Neutrophil (primary cell): ENCODE results near the gene ZNF488.

Source experiments
- H3K27ac ChIP-seq: fragments of 200-600 bp; sonication (generic); 2 replicates; pipeline ENCODE4 v1.5.1; 2016; ENCODE audit warnings: mild to moderate bottlenecking, moderate library complexity
- H3K27me3 ChIP-seq: fragments of 200-600 bp; sonication (generic); 2 replicates; pipeline ENCODE4 v1.6.0; 2016; ENCODE audit warnings: mild to moderate bottlenecking
- H3K36me3 ChIP-seq: fragments of 200-600 bp; sonication (generic); 2 replicates; pipeline ENCODE4 v1.5.1; 2017
- H3K4me1 ChIP-seq, 2 experiments: fragments of 200-600 bp in 1 of 2; sonication (generic) in 1 of 2; 1 replicate in 1 of 2; 2 replicates in 1 of 2; pipeline versions ENCODE4 v1.5.1 to v1.6.1; 2013 to 2016; ENCODE audit warnings: low read depth in 1 of 2, low read length in 1 of 2, mild to moderate bottlenecking in 1 of 2, moderate library complexity in 1 of 2; ENCODE audit not compliant: control insufficient read depth in 1 of 2, insufficient read depth in 1 of 2
- H3K4me3 ChIP-seq, 2 experiments: fragments of 200-600 bp in 1 of 2; sonication (generic) in 1 of 2; 1 replicate in 1 of 2; 2 replicates in 1 of 2; pipeline ENCODE4 v1.5.1; 2013 to 2016; ENCODE audit warnings: low read depth in 1 of 2, low read length in 1 of 2, mild to moderate bottlenecking in 1 of 2, moderate library complexity in 1 of 2
- H3K9me3 ChIP-seq: fragments of 200-600 bp; sonication (generic); 2 replicates; pipeline ENCODE4 v1.5.1; 2016
- TF ChIP-seq, protein P1 (sequence below): fragments of 200-600 bp; sonication (generic); IDR thresholded peaks from 2 replicates; pipeline ENCODE4 v1.5.1; 2016; ENCODE audit warnings: antibody characterized with exemption

Gene ZNF488

DNA sequence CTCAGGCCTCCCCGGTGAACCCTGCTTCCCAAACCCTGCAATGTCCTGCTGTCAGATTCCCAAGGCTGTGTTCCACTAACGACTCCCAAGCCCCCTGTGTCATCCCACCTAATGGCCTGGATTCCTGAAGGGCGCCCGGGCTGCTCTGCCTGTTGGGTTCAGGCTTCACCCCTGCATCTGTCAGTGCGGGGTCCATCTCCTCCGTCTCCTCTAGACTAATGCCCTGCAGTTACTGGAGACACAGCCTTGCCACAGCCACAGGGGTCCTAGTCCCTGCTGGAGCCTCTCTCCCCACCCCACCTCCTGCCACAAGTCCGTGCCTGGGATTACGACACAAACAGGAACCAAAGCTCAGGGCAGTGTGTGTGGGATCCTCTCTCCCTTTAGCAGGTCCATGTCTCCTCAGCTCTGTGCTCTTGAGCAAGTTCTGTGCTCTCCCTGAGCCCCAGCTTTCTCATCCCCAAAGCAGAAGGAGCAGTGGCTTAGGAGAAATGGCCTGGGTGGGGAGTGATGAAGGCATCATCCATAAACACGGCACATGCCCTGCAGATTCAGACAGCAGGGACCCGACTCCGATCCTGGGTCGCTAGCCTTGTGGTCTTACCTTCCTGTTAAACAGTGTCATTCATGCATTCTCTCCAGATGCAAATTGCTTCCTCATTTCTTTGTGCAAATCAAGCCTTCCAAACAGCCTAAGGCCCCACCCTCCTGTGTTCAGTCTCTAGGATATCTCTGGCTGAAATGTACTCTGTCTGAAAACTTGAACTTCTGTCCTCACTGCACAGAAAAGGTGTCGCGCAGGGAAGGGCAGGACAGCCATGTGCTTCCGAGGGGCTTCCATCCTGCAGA is 44.1 kb downstream of the ZNF488 start:
- H3K4me3 ChIP-seq, result no peak overlapping the region

DNA sequence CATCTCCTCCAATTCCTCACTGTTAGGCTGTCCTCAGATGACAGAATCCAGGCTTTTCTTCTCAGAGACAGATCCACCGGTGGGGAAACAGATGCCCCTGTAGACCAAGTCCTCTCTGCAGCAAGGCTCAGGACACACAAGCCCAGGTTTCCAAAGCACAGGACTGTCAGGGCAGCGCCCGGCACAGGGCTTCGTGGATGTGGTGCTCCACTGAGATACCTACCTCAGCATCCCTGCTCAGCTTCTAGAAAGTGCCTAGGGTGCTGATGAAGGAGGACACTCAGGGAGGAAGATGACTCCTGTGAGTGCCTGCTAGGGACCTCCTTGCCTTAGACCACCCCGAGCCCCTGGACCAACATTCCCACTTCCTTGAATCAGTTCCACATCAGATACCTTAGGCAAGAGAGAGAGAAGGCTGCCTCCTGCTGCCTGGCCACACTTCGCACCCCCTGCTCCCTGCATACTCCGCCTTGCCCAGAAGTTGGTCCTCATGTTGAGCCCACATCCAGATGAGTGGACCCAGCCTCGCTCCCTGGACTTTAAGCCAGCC is 44.8 kb downstream of the ZNF488 start:
- no peaks in the 10 kb centered on the region for H3K4me1 ChIP-seq
- H3K27ac ChIP-seq, result no peak overlapping the region
- TF ChIP-seq, protein P1, sequence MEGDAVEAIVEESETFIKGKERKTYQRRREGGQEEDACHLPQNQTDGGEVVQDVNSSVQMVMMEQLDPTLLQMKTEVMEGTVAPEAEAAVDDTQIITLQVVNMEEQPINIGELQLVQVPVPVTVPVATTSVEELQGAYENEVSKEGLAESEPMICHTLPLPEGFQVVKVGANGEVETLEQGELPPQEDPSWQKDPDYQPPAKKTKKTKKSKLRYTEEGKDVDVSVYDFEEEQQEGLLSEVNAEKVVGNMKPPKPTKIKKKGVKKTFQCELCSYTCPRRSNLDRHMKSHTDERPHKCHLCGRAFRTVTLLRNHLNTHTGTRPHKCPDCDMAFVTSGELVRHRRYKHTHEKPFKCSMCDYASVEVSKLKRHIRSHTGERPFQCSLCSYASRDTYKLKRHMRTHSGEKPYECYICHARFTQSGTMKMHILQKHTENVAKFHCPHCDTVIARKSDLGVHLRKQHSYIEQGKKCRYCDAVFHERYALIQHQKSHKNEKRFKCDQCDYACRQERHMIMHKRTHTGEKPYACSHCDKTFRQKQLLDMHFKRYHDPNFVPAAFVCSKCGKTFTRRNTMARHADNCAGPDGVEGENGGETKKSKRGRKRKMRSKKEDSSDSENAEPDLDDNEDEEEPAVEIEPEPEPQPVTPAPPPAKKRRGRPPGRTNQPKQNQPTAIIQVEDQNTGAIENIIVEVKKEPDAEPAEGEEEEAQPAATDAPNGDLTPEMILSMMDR, result no peak

More for the DNA sequence above, 44.1 kb downstream of the ZNF488 start:
- TF ChIP-seq, protein P1, result no peak
- no peak overlapping the region for H3K27ac ChIP-seq
- H3K27me3 ChIP-seq, result no peaks in the 10 kb centered on the region
- no peaks in the 10 kb centered on the region for H3K9me3 ChIP-seq
- H3K36me3 ChIP-seq, result no peaks in the 10 kb centered on the region
- H3K4me1 ChIP-seq, result no peaks in the 10 kb centered on the region

DNA sequence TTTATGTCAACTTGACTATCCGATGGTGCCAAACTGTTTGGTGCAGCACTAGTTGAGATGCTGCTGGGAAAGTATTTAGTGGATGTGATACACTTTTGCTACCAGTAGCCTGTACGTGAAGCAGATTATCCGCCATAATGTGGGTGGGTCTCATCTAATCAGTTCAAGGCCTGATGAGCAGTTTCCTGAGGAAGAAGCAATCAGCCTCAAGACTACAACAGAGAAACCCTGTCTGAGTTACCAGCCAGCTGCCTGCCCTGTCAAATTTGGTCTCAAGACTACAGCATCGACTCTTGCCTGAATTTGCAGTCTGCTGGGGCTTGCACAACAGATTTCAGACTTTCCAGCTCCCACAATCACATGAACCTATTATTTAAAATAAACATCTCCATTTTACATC is 46.8 kb downstream of the ZNF488 start:
- H3K36me3 ChIP-seq, result no peaks in the 10 kb centered on the region
- peaks cover 3% of the 10 kb centered on the region for H3K27me3 ChIP-seq
- H3K4me3 ChIP-seq, result no peak overlapping the region
- no peak overlapping the region for H3K27ac ChIP-seq
- TF ChIP-seq, protein P1, result no peak
- H3K9me3 ChIP-seq, result no peaks in the 10 kb centered on the region
- no peaks in the 10 kb centered on the region for H3K4me1 ChIP-seq

More for the DNA sequence above, 44.8 kb downstream of the ZNF488 start:
- no peak overlapping the region for H3K4me3 ChIP-seq
- no peaks in the 10 kb centered on the region for H3K9me3 ChIP-seq
- no peaks in the 10 kb centered on the region for H3K36me3 ChIP-seq
- peaks cover 3% of the 10 kb centered on the region for H3K27me3 ChIP-seq

DNA sequence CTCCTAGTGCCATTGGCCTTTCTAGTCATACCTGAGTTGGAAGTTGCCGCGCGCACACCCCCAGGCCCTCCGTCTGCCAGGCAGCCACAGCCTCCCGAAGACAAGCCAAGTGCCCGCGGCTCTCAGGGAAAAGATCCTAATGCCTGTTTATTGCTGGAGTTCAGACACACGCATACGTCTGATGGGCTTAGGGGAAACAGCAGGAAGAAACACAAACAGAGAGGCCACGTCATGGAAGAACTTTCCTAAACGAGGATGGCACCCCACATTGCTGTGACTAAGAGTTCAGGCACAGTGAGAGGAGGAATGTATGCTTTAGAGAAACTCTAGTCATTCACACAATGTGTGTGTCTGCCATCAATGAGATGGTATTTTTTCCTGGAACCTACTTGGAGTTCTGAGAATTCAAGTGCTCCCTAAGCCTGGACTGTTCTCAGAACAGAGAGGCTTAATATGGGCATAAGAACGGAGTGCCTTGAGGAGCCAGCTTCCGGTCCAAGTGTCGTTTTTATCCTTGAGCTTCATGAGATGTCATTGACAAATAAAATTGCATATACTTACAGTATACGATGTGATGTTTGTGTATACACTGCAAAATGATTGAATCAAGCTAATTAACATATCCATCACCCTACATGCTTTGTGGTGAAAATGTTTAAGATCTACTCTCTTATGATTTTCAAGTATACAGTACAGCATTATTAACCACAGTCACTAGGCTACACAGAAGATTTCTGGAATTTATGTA is 47.5 kb downstream of the ZNF488 start:
- no peaks in the 10 kb centered on the region for H3K9me3 ChIP-seq

DNA sequence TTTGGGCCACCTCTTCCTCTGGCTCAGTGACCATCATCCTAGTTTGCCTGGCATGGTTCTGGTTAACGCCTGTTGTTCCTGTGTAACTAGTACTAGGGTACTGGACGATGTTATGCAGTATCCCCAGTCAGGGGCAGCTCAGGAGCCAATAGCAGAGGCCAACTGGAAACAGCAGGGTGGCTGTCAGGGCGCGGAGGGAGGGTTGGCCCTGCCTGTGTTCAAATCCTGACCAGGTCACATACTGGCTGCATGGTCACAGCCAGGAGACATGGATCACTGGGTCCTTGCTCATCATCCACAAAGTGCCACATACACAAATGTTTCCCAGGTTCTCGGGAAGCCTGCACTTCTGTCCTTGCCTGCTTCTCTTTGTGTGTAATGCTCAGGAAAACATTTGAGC is 48.2 kb downstream of the ZNF488 start:
- no peaks in the 10 kb centered on the region for H3K9me3 ChIP-seq
- TF ChIP-seq, protein P1, result no peak
- H3K4me3 ChIP-seq, result no peak overlapping the region
- no peaks in the 10 kb centered on the region for H3K4me1 ChIP-seq
- H3K27ac ChIP-seq, result no peak overlapping the region
- H3K36me3 ChIP-seq, result no peaks in the 10 kb centered on the region
- H3K27me3 ChIP-seq, result peaks cover 3% of the 10 kb centered on the region

More for the DNA sequence above, 47.5 kb downstream of the ZNF488 start:
- no peak overlapping the region for H3K27ac ChIP-seq
- peaks cover 3% of the 10 kb centered on the region for H3K27me3 ChIP-seq
- H3K36me3 ChIP-seq, result no peaks in the 10 kb centered on the region
- TF ChIP-seq, protein P1, result no peak
- H3K4me3 ChIP-seq, result no peak overlapping the region
- H3K4me1 ChIP-seq, result no peaks in the 10 kb centered on the region
